ENCODE results near the gene DVL2. TPM values are rescaled to one million over a fixed set of nuclear protein-coding genes. Genes with fewer than 3 reads are reported as not detected.
A peak's percentile ranks its signal among the peaks of the same experiment; 100 is the strongest.

DVL2 gene
- total RNA-seq, 1 experiment from 2014 or later: 41.3 TPM

- intact Hi-C loops (cut with micrococcal nuclease; ENCODE audit: unreplicated experiment): no loop called here
- POLR2A ChIA-PET: no interaction called here
- no peak overlapping the region for H3K4me3 Mint-ChIP-seq (ENCODE audit: unreplicated experiment)
- H3K9me3 Mint-ChIP-seq (ENCODE audit: unreplicated experiment): no peaks in the 10 kb centered on the region
- peaks cover 9% of the 10 kb centered on the region for H3K4me1 Mint-ChIP-seq (ENCODE audit: low read depth, unreplicated experiment)
- H3K27me3 Mint-ChIP-seq (ENCODE audit: insufficient read depth, unreplicated experiment): no peaks in the 10 kb centered on the region
- CTCF ChIA-PET: interaction anchor here (0.8 kb wide), 1 partner anchor 221 kb away, joined by 3 read pairs; no protein-coding TSS in a partner anchor
- no peak overlapping the region for H3K27ac Mint-ChIP-seq (ENCODE audit: unreplicated experiment)
- H3K27me3 ChIP-seq (replicated peaks; ENCODE audit: control insufficient read depth, insufficient read depth, low read length): no peaks in the 10 kb centered on the region
- no peaks in the 10 kb centered on the region for H3K9me3 ChIP-seq
- H3K36me3 ChIP-seq (ENCODE audit: control insufficient read depth, insufficient read depth, low read length): no peaks in the 10 kb centered on the region
- BruUV-seq (replicated peaks): no TSS peak
- H3K4me1 ChIP-seq: peaks cover 5% of the 10 kb centered on the region; the same call in 1 of the 2 replicates
- H3K36me3 Mint-ChIP-seq (ENCODE audit: insufficient read depth, unreplicated experiment): peaks cover 21% of the 10 kb centered on the region
- TF ChIP-seq CTCF (IDR thresholded peaks at IDR 0.05; ENCODE audit: insufficient read depth in 1 of 2, low read depth in 1 of 2, low read length in 1 of 2, severe bottlenecking in 1 of 2, unreplicated experiment in 1 of 2): no peak
- H3K4me3 ChIP-seq (ENCODE audit: low read depth, low read length): no peak overlapping the region
- no peak for DNase-seq
These were observed 32.5 kb upstream of the DVL2 start for GRCh38 chr17:7266784-7267183.

- H3K27me3 Mint-ChIP-seq (ENCODE audit: insufficient read depth, unreplicated experiment): no peaks in the 10 kb centered on the region
- H3K27ac Mint-ChIP-seq (ENCODE audit: unreplicated experiment): peak overlapping the region; percentile 97
- ChIA-PET CTCF (no interaction called here), POLR2A (interaction anchor here (0.7 kb wide), 2 partner anchors 130 to 358 kb away, joined by 5 to 7 read pairs; partner anchors contain the start of gene PLSCR3)
- H3K4me1 ChIP-seq: peaks cover 25% of the 10 kb centered on the region
- BruUV-seq (replicated peaks): no TSS peak
- no peak for TF ChIP-seq CTCF (IDR thresholded peaks at IDR 0.05; ENCODE audit: insufficient read depth in 1 of 2, low read depth in 1 of 2, low read length in 1 of 2, severe bottlenecking in 1 of 2, unreplicated experiment in 1 of 2)
- H3K4me3 ChIP-seq (ENCODE audit: low read depth, low read length): peak overlapping the region; percentile 61
- H3K4me3 Mint-ChIP-seq (ENCODE audit: unreplicated experiment): peak overlapping the region; percentile 99
- intact Hi-C loops (cut with micrococcal nuclease; ENCODE audit: unreplicated experiment): no loop called here
- peaks cover 2% of the 10 kb centered on the region for H3K36me3 ChIP-seq (ENCODE audit: control insufficient read depth, insufficient read depth, low read length)
- H3K36me3 Mint-ChIP-seq (ENCODE audit: insufficient read depth, unreplicated experiment): peaks cover 50% of the 10 kb centered on the region
- no peaks in the 10 kb centered on the region for H3K27me3 ChIP-seq (replicated peaks; ENCODE audit: control insufficient read depth, insufficient read depth, low read length)
- no peaks in the 10 kb centered on the region for H3K9me3 Mint-ChIP-seq (ENCODE audit: unreplicated experiment)
- no peaks in the 10 kb centered on the region for H3K9me3 ChIP-seq
- peaks cover 9% of the 10 kb centered on the region for H3K4me1 Mint-ChIP-seq (ENCODE audit: low read depth, unreplicated experiment)
- no peak for DNase-seq
These were observed 29.4 kb upstream of the DVL2 start for GRCh38 chr17:7263801-7264078.

- no peak for TF ChIP-seq CTCF (IDR thresholded peaks at IDR 0.05; ENCODE audit: insufficient read depth in 1 of 2, low read depth in 1 of 2, low read length in 1 of 2, severe bottlenecking in 1 of 2, unreplicated experiment in 1 of 2)
- intact Hi-C loops (cut with micrococcal nuclease; ENCODE audit: unreplicated experiment): no loop called here
- DNase-seq: peak; percentile 65 to 82
- H3K9me3 ChIP-seq: no peaks in the 10 kb centered on the region
- no peaks in the 10 kb centered on the region for H3K27me3 ChIP-seq (replicated peaks; ENCODE audit: control insufficient read depth, insufficient read depth, low read length)
- ChIA-PET CTCF (no interaction called here), POLR2A (interaction anchor here (0.7 kb wide), 2 partner anchors 131 to 359 kb away, joined by 5 to 7 read pairs; partner anchors contain the start of gene PLSCR3)
- H3K4me3 Mint-ChIP-seq (ENCODE audit: unreplicated experiment): peak overlapping the region; percentile 99
- peaks cover 56% of the 10 kb centered on the region for H3K36me3 Mint-ChIP-seq (ENCODE audit: insufficient read depth, unreplicated experiment)
- peak overlapping the region; percentile 97 for H3K27ac Mint-ChIP-seq (ENCODE audit: unreplicated experiment)
- no peaks in the 10 kb centered on the region for H3K9me3 Mint-ChIP-seq (ENCODE audit: unreplicated experiment)
- peak overlapping the region; percentile 61 for H3K4me3 ChIP-seq (ENCODE audit: low read depth, low read length)
- H3K27me3 Mint-ChIP-seq (ENCODE audit: insufficient read depth, unreplicated experiment): no peaks in the 10 kb centered on the region
- H3K4me1 Mint-ChIP-seq (ENCODE audit: low read depth, unreplicated experiment): peaks cover 9% of the 10 kb centered on the region
- H3K36me3 ChIP-seq (ENCODE audit: control insufficient read depth, insufficient read depth, low read length): peaks cover 2% of the 10 kb centered on the region
- BruUV-seq (replicated peaks): TSS peak; percentile 11
- H3K4me1 ChIP-seq: peaks cover 26% of the 10 kb centered on the region
These were observed 28.9 kb upstream of the DVL2 start for GRCh38 chr17:7262935-7263800.

All from Caco-2 (cell line).